DLD1 (cell line): ENCODE measurements around the gene CENPQ.

Experiments used
- in situ Hi-C: cut with HindIII; loops from 2 replicates; pipeline ENCODE4 v1.10.0; 2017; ENCODE audit warnings: low sequenced_read_pairs

CENPQ gene

GRCh38 chr6:49539102-49539501 lies 75.9 kb downstream of the CENPQ start:
- in situ Hi-C loops: no loop called here

- in situ Hi-C loops: no loop called here
These were observed 77.4 kb downstream of the CENPQ start for GRCh38 chr6:49540614-49541013.

DNA sequence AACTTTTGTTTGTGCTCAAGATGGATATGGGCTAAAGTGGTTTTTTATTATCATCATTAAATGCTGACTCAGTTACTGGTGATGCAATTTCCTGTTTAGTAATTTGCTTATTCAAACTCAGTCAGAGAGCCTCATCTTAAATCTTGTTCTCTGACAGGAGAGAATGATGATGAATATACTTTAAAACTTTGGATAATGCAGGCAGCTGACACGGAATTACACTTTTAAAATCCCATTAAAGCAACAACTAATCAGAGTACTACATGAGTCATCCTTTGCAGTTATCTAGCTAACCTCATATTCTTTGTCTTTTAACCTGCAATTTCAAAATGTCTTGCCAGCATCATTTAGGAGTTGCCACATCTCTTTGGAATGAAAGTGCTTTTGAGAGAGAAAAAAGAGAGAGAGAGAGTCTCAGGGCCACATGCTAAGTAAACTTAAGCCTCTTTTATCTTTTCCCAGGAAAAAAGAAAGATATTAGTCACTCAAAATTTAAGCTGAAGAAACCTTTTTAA lies 78.1 kb downstream of the CENPQ start:
- in situ Hi-C loops: no loop called here

DNA sequence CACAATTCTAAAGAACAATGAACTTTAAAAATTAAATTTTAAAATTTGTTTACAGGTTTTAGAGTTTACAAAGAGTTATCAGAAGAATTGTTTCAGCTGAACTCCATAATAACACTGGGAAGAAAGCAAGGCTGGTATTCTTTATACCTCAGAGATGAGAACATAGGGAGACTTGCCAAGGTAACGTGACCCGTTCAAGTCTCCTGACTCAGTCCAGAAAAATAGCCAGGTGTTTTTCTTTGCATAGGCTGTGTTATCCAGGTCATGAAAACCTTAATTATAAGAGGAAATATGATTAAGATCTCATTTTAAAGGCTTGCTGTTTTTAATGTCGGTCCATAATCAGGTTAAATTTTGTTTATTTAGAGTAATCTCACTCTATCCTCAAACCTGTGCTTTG lies 78.8 kb downstream of the CENPQ start:
- in situ Hi-C loops: no loop called here
